H9 (cell line): ENCODE results near the gene PADI4. TPM values are rescaled to one million over a fixed set of nuclear protein-coding genes. Genes with fewer than 3 reads are reported as not detected.

Source experiments
- DNase-seq: peaks from one replicate; pipeline ENCODE4 v3.0.0-alpha.2; 2017
- H2AFZ ChIP-seq: one replicate; pipeline ENCODE4 v1.6.1; 2013; ENCODE audit warnings: mild to moderate bottlenecking, low read length, control low read depth, moderate library complexity
- H2AK5ac ChIP-seq: 2 replicates; pipeline ENCODE4 v1.6.1; 2013; ENCODE audit warnings: low read length, control low read depth, mixed read lengths; ENCODE audit not compliant: insufficient read length
- H2BK120ac ChIP-seq: one replicate; pipeline ENCODE4 v1.6.1; 2013; ENCODE audit warnings: low read depth, mild to moderate bottlenecking, low read length, control low read depth, inconsistent platforms; ENCODE audit not compliant: poor library complexity, severe bottlenecking
- H2BK12ac ChIP-seq: 2 replicates; pipeline ENCODE4 v1.6.1; 2013; ENCODE audit warnings: low read length, control low read depth, mixed read lengths, low read depth; ENCODE audit not compliant: insufficient read length
- H2BK15ac ChIP-seq: 2 replicates; pipeline ENCODE4 v1.6.1; 2013; ENCODE audit warnings: low read depth, low read length, control low read depth
- H2BK20ac ChIP-seq: one replicate; pipeline ENCODE4 v1.6.1; 2013; ENCODE audit warnings: low read depth, mild to moderate bottlenecking, low read length, control low read depth, inconsistent platforms; ENCODE audit not compliant: poor library complexity, severe bottlenecking
- H2BK5ac ChIP-seq: 2 replicates; pipeline ENCODE4 v1.6.1; 2013; ENCODE audit warnings: low read length, control low read depth, mixed read lengths; ENCODE audit not compliant: insufficient read length
- H3K14ac ChIP-seq: 2 replicates; pipeline ENCODE4 v1.6.1; 2013; ENCODE audit warnings: low read length, control low read depth; ENCODE audit not compliant: insufficient read depth
- H3K18ac ChIP-seq: 2 replicates; pipeline ENCODE4 v1.6.1; 2013; ENCODE audit warnings: low read depth, mild to moderate bottlenecking, mixed read lengths, low read length, control low read depth; ENCODE audit not compliant: insufficient read length
- H3K23ac ChIP-seq: 2 replicates; pipeline ENCODE4 v1.6.1; 2013; ENCODE audit warnings: low read length, control low read depth, mixed read lengths, low read depth; ENCODE audit not compliant: insufficient read length
- H3K23me2 ChIP-seq: 2 replicates; pipeline ENCODE4 v1.6.1; 2013; ENCODE audit warnings: low read depth, mild to moderate bottlenecking, mixed read lengths, low read length, control low read depth; ENCODE audit not compliant: insufficient read length, poor library complexity, severe bottlenecking
- H3K27ac ChIP-seq: 2 replicates; pipeline ENCODE4 v1.5.1; 2013; ENCODE audit warnings: low read length, control low read depth, mixed read lengths, low read depth; ENCODE audit not compliant: insufficient read length
- H3K27me3 ChIP-seq: 2 replicates; pipeline ENCODE4 v1.6.1; 2013; ENCODE audit warnings: low read length, control low read depth, inconsistent platforms; ENCODE audit not compliant: insufficient read depth
- H3K4ac ChIP-seq: 2 replicates; pipeline ENCODE4 v1.6.1; 2013; ENCODE audit warnings: low read depth, mild to moderate bottlenecking, control low read depth, inconsistent platforms, low read length, moderate library complexity
- H3K4me1 ChIP-seq: 2 replicates; pipeline ENCODE4 v1.6.1; 2013; ENCODE audit warnings: low read length, control low read depth, inconsistent platforms; ENCODE audit not compliant: insufficient read depth
- H3K4me2 ChIP-seq: 2 replicates; pipeline ENCODE4 v1.6.1; 2013; ENCODE audit warnings: low read length, control low read depth, mixed read lengths; ENCODE audit not compliant: insufficient read length, insufficient read depth
- H3K56ac ChIP-seq: 2 replicates; pipeline ENCODE4 v1.6.1; 2013; ENCODE audit warnings: low read depth, mild to moderate bottlenecking, mixed read lengths, low read length, control low read depth; ENCODE audit not compliant: insufficient read length
- H3K79me1 ChIP-seq: 2 replicates; pipeline ENCODE4 v1.6.1; 2013; ENCODE audit warnings: low read depth, mild to moderate bottlenecking, moderate library complexity, low read length, control low read depth, inconsistent platforms; ENCODE audit not compliant: insufficient read depth, poor library complexity, severe bottlenecking
- H3K79me2 ChIP-seq: 2 replicates; pipeline ENCODE4 v1.6.1; 2013; ENCODE audit warnings: low read length, control low read depth, inconsistent platforms; ENCODE audit not compliant: insufficient read depth
- H3K9ac ChIP-seq: 2 replicates; pipeline ENCODE4 v1.6.1; 2013; ENCODE audit warnings: low read length, control low read depth, mixed read lengths; ENCODE audit not compliant: insufficient read length; ENCODE audit errors: extremely low read depth
- H3K9me3 ChIP-seq: one replicate; pipeline ENCODE4 v1.6.1; 2013; ENCODE audit warnings: low read depth, low read length, inconsistent platforms; ENCODE audit not compliant: control insufficient read depth
- H3T11ph ChIP-seq: one replicate; pipeline ENCODE4 v1.6.1; 2013; ENCODE audit warnings: mild to moderate bottlenecking, low read length, control low read depth, inconsistent platforms
- H4K20me1 ChIP-seq: one replicate; pipeline ENCODE4 v1.6.1; 2013; ENCODE audit not compliant: control insufficient read depth, insufficient read length, insufficient read depth
- H4K5ac ChIP-seq: 2 replicates; pipeline ENCODE4 v1.6.1; 2013; ENCODE audit warnings: low read depth, mild to moderate bottlenecking, mixed read lengths, low read length, control low read depth; ENCODE audit not compliant: insufficient read length
- H4K8ac ChIP-seq: replicated peaks from 2 replicates; pipeline ENCODE4 v1.6.1; 2013; ENCODE audit warnings: low read length, control low read depth, mixed read lengths, low read depth; ENCODE audit not compliant: insufficient read length
- H4K91ac ChIP-seq: 2 replicates; pipeline ENCODE4 v1.6.1; 2013; ENCODE audit warnings: low read depth, mild to moderate bottlenecking, moderate library complexity, mixed read lengths, low read length, control low read depth; ENCODE audit not compliant: insufficient read length
- H3K27ac Mint-ChIP-seq, 3 experiments: 2 replicates in 2 of 3; 3 replicates in 1 of 3; pipeline ENCODE4 v1.8.0; 2020 to 2021; ENCODE audit warnings: mixed read lengths in 3 of 3, mild to moderate bottlenecking in 1 of 3, moderate library complexity in 1 of 3
- H3K27me3 Mint-ChIP-seq: 2 replicates; pipeline ENCODE4 v1.8.0; 2021; ENCODE audit warnings: low read depth, mild to moderate bottlenecking, moderate library complexity, mixed read lengths
- H3K36me3 Mint-ChIP-seq, 3 experiments: 2 replicates in 2 of 3; 3 replicates in 1 of 3; pipeline ENCODE4 v1.8.0; 2020 to 2021; ENCODE audit warnings: low read depth in 3 of 3, mixed read lengths in 3 of 3; ENCODE audit not compliant: insufficient read depth in 1 of 3
- H3K4me1 Mint-ChIP-seq, 2 experiments: 2 replicates each; pipeline ENCODE4 v1.8.0; 2020; ENCODE audit warnings: mixed read lengths in 2 of 2
- H3K4me3 Mint-ChIP-seq, 2 experiments: 2 replicates in 1 of 2; 3 replicates in 1 of 2; pipeline ENCODE4 v1.8.0; 2020 to 2021; ENCODE audit warnings: mild to moderate bottlenecking in 2 of 2, mixed read lengths in 2 of 2, moderate library complexity in 1 of 2
- H3K9me3 Mint-ChIP-seq, 2 experiments: 2 replicates in 1 of 2; 3 replicates in 1 of 2; pipeline ENCODE4 v1.8.0; 2020; ENCODE audit warnings: mild to moderate bottlenecking in 2 of 2, mixed read lengths in 2 of 2, moderate library complexity in 1 of 2
- WGBS: extraction: QIAGEN DNeasy Blood & Tissue Kit; methylation state at CpG from one replicate; pipeline ENCODE4 v1.1.7; 2013; ENCODE audit warnings: missing lambda C conversion rate, low lambda C conversion rate, mixed read lengths; ENCODE audit not compliant: insufficient read length; ENCODE audit errors: extremely low coverage; 5-methylcytosine and 5-hydroxymethylcytosine counted together
- total RNA-seq: library from RNA; stranded (reverse); gene quantifications from 2 replicates; pipeline ENCODE4 v1.2.1, GENCODE V29; 2021
- TF ChIP-seq, protein P1 (sequence below): fragments of 200-600 bp; sonication (generic); conservative IDR thresholded peaks from 3 replicates; pipeline ENCODE4 v1.8.0; 2021; ENCODE audit warnings: antibody characterized with exemption, mild to moderate bottlenecking

PADI4 gene
- total RNA-seq, 1 experiment from 2014 or later = 0.13 TPM

DNA sequence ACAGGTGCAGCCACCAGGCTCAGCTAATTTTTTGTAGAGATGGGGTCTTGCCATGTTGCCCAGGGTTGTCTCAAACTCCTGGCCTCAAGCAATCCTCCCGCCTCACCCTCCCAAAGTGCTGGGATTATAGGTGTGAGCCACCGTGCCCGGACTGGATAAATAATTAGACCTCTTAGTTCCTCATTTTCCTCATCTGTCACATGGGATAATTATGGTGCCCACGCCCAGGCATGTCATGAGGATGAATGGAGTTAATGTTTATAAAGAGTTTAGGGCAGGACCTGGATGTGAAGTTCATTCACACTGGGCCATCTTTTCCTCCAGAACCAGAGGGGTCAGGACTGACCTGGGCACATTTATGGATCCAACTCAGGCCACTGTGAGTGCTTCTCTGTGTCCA is 35.4 kb upstream of the PADI4 start:
- Mint-ChIP-seq H3K36me3 (no peaks in the 10 kb centered on the region), H3K27ac (no peak overlapping the region), H3K27me3 (no peaks in the 10 kb centered on the region; the same call in 1 of the 2 replicates), H3K4me3 (no peak overlapping the region), H3K9me3 (no peaks in the 10 kb centered on the region), H3K4me1 (no peaks in the 10 kb centered on the region)
- Histone ChIP-seq H2AK5ac (no peak overlapping the region), H3K23me2 (no peaks in the 10 kb centered on the region), H3K27me3 (no peaks in the 10 kb centered on the region), H3K23ac (no peak overlapping the region), H3K79me1 (no peaks in the 10 kb centered on the region), H2BK12ac (no peak overlapping the region), H2BK5ac (no peak overlapping the region), H4K20me1 (no peaks in the 10 kb centered on the region), H2BK20ac (no peak overlapping the region), H4K8ac (no peak overlapping the region), H2AFZ (no peak overlapping the region), H3K79me2 (no peaks in the 10 kb centered on the region), H3K4me1 (no peaks in the 10 kb centered on the region), H2BK15ac (no peak overlapping the region), H3K27ac (no peak overlapping the region), H3K14ac (no peak overlapping the region), H3T11ph (no peak overlapping the region), H3K4ac (no peak overlapping the region), H2BK120ac (no peak overlapping the region), H3K9me3 (no peaks in the 10 kb centered on the region), H3K18ac (no peak overlapping the region), H3K56ac (no peak overlapping the region), H3K4me2 (no peak overlapping the region), H4K91ac (no peak overlapping the region), H4K5ac (no peak overlapping the region), H3K9ac (no peak overlapping the region)
- TF ChIP-seq, protein P1, sequence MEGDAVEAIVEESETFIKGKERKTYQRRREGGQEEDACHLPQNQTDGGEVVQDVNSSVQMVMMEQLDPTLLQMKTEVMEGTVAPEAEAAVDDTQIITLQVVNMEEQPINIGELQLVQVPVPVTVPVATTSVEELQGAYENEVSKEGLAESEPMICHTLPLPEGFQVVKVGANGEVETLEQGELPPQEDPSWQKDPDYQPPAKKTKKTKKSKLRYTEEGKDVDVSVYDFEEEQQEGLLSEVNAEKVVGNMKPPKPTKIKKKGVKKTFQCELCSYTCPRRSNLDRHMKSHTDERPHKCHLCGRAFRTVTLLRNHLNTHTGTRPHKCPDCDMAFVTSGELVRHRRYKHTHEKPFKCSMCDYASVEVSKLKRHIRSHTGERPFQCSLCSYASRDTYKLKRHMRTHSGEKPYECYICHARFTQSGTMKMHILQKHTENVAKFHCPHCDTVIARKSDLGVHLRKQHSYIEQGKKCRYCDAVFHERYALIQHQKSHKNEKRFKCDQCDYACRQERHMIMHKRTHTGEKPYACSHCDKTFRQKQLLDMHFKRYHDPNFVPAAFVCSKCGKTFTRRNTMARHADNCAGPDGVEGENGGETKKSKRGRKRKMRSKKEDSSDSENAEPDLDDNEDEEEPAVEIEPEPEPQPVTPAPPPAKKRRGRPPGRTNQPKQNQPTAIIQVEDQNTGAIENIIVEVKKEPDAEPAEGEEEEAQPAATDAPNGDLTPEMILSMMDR = no peak
- no peak for DNase-seq
- no CpG with 5 or more reads among the region's 4 CpGs for WGBS
